ENCODE measurements around the gene SSR2. TPM values are rescaled to one million over a fixed set of nuclear protein-coding genes. Genes with fewer than 3 reads are reported as not detected.

The SSR2 gene
- total RNA-seq = 193 TPM

DNA sequence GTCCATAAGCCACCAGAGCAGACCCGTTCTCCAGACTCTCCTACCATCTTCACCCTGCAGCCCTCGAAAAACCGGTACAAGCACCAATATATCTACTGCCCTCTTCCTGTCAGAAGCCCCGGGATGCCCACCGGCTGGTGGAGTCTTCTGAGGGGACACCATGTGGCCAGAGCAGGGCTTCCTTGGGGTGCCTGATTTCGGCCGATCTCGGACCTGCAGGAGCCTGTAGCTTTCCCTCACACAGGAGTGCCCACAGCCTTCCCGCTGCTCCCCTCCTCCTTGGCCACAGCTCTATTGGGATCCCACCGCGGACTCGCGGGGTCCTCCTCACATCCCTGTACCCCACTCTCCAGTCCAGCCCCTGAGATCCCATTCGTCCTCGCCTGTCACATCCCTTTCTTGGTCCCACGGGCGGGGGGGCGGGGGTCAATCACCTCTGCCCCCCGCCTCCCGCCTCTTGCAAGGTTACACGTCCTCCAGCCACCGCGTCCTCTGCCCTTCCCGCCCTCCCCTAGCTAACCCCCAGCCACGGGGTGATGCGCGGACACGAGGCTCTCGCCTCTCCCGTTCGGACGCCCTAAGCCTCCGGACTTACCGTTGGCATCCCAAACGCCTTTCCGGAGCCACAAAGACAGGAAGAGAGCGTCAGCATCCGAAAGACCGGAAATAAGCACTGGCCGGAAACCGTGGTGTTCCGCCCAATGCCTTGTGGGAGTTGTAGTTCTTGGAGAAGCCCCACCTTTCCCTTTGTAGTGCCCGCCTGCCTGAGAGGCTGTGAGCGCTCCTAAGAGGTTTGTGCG lies at the start of gene SSR2:
Gene SSR2 (minus strand): TSS at position 659 of the 800 bp plus-strand sequence. CDS start 784 bp downstream, outside the sequence.
- peak; percentile 90 for DNase-seq

DNA sequence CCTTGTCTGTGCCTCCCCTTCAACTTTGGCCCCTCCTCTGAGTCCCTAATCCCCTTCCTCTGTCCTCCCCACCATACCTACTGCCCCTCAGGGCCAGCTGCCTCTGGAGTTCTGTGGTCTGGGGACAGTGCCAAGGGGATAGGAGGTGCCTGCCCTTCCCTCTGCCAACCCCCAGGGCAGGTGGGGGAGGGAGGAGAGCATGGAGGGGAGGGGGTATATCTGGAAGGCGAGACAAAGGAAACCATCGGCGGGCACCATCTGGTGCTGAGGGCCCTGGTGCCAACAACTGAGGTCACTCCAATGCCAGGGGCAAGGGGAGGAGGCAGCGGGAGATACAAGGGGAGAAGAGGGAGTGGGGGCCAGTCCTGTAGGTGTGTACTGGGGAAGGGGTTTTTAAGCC lies 49.8 kb upstream of the SSR2 start:
- DNase-seq = no peak

- DNase-seq = no peak
These were observed 49.0 kb upstream of the SSR2 start for GRCh38 chr1:156069490-156070455.

GRCh38 chr1:156067262-156067661 lies 46.5 kb upstream of the SSR2 start:
- no peak for DNase-seq

DNA sequence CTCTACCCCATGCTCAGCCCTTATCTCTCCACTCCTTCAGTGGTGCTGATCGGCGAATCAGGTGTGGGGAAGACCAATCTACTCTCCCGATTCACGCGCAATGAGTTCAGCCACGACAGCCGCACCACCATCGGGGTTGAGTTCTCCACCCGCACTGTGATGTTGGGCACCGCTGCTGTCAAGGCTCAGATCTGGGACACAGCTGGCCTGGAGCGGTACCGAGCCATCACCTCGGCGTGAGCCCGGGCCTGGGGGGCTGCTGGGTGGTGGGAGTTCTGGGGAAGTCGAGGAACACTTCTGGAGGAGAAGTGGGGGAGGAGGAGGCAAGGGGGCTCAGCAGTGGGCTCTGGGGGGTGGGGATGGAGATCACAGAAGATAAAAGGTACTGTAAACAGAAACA lies 45.1 kb upstream of the SSR2 start:
- DNase-seq = no peak

DNA sequence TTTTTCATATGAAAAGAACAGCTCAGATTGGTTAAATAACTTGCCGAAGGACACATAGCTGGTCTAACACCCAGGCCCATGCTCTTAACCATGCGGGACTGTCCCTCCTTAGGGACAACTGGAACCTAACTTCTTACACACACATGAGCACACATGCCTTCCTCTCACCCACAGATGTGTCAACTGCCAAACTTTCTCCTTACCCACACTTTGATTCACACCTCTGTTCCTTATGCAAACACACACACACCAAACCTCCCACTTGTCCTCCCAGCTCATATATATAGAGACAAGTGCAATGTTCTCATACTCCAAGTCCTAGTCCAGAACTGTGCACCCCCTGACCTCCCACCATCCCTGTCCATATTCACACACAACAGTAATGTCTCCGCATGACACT lies 44.5 kb upstream of the SSR2 start:
- DNase-seq = peak; percentile 17

DNA sequence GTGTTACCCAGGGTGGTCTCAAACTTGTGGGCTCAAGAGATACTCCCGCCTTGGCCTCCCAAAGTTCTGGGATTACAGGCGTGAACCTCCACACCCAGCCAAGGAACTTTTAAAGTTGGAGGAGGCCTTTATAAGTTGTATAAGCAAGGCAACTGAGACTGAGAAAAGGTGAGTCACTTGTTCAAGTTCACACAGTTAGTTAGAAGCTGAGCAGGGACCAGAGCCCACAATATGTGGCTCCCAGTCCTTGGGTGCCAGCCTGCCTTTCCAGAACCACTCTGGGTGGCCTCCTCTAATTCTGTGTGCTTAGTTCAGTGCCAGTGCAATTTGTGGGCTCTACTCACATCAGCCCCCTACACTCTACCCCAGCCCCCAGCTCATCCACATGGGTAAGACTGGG lies 43.9 kb upstream of the SSR2 start:
- DNase-seq = no peak

- DNase-seq = no peak
These were observed 43.2 kb upstream of the SSR2 start for GRCh38 chr1:156063997-156064285.

GRCh38 chr1:156062189-156062588 lies 41.4 kb upstream of the SSR2 start:
- no peak for DNase-seq

- DNase-seq = no peak
These were observed 40.3 kb upstream of the SSR2 start, which contains the start of gene RAB25 for GRCh38 chr1:156060937-156061636. Gene RAB25 (plus strand): TSS chr1:156061160. CDS start chr1:156061401, 241 bp downstream.

DNA sequence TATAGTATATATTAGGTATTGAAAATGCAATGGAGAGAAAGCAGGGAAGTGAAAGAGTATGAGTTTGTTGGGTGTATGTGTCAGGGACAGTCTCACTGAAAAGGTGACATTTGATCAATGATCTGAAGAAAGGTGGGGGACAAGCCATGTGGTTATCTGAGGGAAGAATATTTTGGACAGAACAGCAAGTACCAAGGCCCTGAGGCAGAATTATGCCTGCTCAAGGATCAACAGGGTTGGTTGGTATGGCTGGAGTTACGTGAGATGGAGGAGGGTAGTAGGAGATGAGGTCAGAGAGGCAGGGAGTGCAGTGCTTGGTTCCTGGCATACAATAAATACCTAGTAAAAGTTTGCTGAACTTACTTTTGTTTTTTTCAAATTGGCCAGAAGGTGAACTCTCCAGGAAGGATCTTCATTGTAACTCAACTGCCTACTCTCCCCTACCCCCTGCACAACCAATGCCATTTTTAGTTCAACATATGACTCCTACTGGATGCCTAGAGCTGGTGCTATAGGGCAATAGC lies 35.6 kb upstream of the SSR2 start:
- DNase-seq = no peak

DNA sequence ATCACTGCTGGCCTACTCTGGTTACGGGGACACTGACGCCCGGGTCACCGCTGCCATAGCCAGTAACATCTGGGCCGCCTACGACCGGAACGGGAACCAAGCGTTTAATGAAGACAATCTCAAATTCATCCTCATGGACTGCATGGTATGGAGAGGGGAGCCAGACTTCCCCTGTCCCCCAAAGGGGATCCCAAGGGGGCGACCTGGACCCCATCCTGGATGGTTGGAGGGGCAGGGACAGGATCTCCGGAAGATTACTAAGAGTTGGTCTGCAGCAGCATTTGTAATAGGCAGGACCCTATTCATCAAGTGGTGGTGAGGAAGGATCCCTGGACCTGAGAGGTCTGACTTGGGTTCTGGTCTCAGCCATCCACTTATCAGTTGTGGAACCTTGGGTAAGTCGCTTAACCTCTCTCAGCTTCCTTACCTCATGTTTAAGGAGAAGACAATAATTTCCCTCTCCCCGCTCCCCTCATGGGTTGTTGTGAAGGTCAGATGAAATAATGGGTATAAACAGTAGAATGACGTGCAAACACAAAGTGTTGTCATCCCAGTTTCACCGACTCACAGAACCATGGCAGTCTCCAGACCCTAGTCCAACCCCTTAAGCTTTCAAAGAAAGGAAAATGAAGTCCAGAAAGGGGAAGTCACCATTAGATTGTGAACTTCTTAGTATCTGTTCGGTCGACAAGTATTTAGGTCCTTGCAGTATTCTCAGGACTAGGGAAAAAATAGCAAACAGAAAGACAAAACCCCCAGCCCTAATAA lies 34.7 kb upstream of the SSR2 start:
- DNase-seq = no peak

- DNase-seq = peak; percentile 98
These were observed 33.9 kb upstream of the SSR2 start, which contains the start of gene LAMTOR2 for GRCh38 chr1:156054500-156055280. Gene LAMTOR2 (plus strand): TSS chr1:156054782. CDS start chr1:156054890, 108 bp downstream.

DNA sequence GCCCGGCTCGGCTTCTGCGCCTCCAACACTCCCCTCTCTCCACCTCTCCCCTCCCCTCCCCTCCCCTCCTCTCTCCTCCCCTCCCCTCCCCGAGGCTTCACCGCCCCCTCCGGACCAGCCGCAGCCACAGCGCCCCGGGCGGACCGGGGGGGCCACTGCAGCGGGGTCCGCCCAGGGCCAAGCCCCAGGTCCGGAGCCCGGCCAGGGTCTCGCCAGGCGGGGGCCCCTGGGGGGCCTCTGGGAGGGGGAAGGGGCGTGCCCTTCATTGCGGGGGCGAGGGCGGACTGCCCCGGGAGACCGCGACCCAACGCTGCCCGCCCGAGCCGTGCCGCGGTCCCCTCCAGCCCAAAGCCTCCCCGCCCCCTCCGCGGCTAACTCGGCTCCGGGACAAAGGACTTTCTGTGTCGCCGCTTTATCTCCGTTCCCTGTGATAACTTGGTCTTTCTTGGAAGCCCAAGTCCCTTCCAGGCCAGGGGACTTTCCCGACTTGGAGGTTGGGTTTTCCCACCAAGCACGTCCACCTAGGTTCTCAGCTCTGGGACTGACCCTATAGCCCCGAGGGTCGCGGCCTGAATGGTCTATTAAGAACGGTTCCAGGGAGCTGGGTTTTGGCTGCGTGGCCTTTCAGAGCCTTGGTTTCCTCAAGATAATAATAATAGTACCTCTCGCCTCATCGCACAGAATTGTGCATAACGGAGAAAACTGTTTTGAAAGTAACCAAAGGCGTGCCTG lies 33.2 kb upstream of the SSR2 start, which contains the start of gene UBQLN4:
Gene UBQLN4 (minus strand): TSS at position 31 of the 732 bp plus-strand sequence. CDS start 97 bp downstream, outside the sequence.
- DNase-seq = peak; percentile 86

DNA sequence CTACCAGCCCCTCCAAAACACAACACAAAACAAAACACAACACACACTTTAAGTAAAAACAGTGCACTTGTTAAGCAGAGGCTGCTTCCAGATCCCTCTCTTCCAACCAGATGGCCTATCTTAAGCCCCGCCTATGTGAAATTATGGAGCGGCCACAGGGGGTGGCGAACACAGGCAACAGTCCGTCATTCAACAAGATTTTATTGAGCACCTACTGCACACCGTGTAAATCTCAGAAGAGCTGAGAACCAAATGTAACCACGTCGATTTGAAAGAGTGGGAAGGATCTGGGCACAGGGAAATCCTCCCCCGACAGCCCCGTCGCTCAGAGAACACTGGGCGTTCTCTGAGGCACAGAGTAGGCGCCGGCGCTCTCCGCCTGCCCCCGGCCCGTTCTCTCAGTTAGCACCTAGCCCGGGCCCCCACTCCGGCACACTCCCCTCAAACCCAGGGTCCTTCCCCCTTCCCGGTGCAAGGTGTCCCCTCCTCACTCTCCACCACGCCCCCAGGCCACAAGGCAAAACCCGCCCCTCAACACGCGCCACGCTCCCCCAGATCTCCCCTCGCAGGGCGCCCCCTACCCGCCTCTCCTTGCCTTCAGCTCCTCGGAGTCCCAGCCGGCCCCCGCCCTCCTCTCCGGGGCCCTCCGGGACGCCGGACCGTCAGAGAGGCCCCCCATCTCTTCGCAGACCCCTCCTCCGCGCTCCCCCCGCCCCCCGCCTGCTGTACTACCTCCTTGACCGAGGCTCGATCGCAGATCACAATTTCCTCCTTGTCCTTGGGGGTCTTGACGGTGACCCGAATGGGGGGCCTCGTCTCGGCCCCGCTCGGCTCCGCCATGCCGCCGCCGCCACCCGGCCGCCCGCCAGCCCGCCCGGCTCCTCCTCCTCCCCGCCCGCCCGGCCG lies 32.4 kb upstream of the SSR2 start:
- DNase-seq = peak; percentile 51

- no peak for DNase-seq
These were observed 30.4 kb upstream of the SSR2 start for GRCh38 chr1:156051011-156051725.

DNA sequence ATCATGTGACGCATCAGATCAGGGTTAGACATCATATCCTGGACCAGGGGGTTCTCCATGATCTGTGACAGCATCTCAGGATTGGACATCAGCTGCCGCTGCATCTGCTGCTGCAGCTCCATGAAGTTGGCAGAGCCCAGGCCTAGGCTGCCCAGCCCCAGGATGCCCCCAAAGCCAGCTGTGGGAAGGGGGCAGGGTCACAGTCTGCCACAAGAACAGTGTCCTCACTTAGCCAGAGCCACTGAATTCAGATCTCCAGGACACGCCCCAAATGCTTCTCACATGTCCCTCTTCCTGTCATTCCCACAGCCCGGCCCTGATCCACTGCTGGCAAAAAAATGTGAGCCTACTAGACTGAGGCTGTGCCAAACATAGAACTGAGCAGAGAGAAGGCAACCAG lies 29.6 kb upstream of the SSR2 start:
- peak; percentile 24 for DNase-seq

DNA sequence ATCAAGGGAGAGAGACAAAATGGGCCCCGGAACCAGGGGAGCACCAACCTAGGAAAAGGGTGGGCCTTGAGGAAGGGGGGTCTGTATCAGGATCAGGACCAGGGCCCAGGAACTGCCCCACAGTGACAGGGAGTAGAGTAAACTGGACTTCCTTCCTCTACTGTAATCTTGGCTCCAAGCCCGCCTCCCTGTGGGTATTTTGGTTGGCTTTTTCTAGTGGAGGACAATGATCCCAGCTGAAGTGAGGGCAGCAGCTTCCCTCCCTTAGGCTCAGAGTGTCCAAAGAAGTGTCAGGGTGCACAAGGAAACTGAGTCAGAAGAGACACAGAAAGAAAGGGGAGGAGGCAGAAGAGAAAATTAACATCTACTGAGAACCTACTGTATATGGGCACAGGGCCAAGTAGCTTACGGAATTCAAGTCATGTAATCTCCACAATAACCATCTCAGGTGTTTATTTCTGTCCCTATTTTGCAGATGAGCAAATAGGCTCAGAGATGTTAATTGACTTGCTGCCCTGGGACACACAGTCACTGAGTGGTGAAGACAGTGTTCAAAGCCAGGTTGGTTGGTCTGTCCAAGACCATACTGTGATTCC lies 28.0 kb upstream of the SSR2 start:
- DNase-seq = no peak
